ENCODE measurements around the gene FURIN.

DNA sequence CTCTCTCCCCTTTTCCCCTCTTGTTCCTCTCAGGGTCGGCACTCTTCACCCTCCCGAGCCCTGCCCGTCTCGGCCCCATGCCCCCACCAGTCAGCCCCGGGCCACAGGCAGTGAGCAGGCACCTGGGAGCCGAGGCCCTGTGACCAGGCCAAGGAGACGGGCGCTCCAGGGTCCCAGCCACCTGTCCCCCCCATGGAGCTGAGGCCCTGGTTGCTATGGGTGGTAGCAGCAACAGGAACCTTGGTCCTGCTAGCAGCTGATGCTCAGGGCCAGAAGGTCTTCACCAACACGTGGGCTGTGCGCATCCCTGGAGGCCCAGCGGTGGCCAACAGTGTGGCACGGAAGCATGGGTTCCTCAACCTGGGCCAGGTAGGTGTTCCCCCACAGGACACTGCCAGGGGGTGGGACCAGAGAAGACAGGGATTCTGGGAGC is 7.2 kb downstream of the FURIN start:
- TF ChIP-seq, protein P1, sequence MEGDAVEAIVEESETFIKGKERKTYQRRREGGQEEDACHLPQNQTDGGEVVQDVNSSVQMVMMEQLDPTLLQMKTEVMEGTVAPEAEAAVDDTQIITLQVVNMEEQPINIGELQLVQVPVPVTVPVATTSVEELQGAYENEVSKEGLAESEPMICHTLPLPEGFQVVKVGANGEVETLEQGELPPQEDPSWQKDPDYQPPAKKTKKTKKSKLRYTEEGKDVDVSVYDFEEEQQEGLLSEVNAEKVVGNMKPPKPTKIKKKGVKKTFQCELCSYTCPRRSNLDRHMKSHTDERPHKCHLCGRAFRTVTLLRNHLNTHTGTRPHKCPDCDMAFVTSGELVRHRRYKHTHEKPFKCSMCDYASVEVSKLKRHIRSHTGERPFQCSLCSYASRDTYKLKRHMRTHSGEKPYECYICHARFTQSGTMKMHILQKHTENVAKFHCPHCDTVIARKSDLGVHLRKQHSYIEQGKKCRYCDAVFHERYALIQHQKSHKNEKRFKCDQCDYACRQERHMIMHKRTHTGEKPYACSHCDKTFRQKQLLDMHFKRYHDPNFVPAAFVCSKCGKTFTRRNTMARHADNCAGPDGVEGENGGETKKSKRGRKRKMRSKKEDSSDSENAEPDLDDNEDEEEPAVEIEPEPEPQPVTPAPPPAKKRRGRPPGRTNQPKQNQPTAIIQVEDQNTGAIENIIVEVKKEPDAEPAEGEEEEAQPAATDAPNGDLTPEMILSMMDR (conservative IDR thresholded peaks at IDR 0.05; ENCODE audit: low read length), result no peak
- TF ChIP-seq EZH2phosphoT487 (IDR thresholded peaks at IDR 0.05; ENCODE audit: borderline replicate concordance, low read depth, low read length), result no peak
